Keratinocyte (primary cell): ENCODE measurements around the gene ATXN2. TPM values are rescaled to one million over a fixed set of nuclear protein-coding genes. Genes with fewer than 3 reads are reported as not detected.
"Not testable (repeated sequence)": the region's sequence is repeated elsewhere in the genome, so short reads cannot be mapped to it uniquely, and the experiment has no call there.

ENCODE experiments used
- DNase-seq: peaks from one replicate; pipeline ENCODE4 v3.0.0-alpha.2; 2011; ENCODE audit warnings: low read depth, missing footprints, low spot score
- FAIRE-seq: peaks from 2 replicates; lab custom pipeline; 2011; peaks lifted over from hg19 to GRCh38; lab: Jason Lieb, UNC
- H2AFZ ChIP-seq: 2 replicates; pipeline ENCODE4 v1.6.0; 2012; ENCODE audit warnings: low read length, control low read depth, inconsistent platforms; ENCODE audit not compliant: control insufficient read depth
- H3K27ac ChIP-seq: 2 replicates; pipeline ENCODE4 v1.5.1; 2011; ENCODE audit warnings: low read length; ENCODE audit not compliant: control insufficient read depth, insufficient read depth
- H3K27me3 ChIP-seq: 3 replicates; pipeline ENCODE4 v1.6.0; 2011; ENCODE audit warnings: low read length; ENCODE audit not compliant: control insufficient read depth, insufficient read depth; ENCODE audit errors: extremely low read depth
- H3K36me3 ChIP-seq, 2 experiments: 2 replicates in 1 of 2; 3 replicates in 1 of 2; pipeline ENCODE4 v1.5.1; 2011; ENCODE audit warnings: low read length in 2 of 2, mild to moderate bottlenecking in 1 of 2; ENCODE audit not compliant: control insufficient read depth in 2 of 2, insufficient read depth in 2 of 2; ENCODE audit errors: extremely low read depth in 1 of 2
- H3K4me1 ChIP-seq: 3 replicates; pipeline ENCODE4 v1.5.1; 2011; ENCODE audit warnings: low read length; ENCODE audit not compliant: control insufficient read depth, insufficient read depth; ENCODE audit errors: extremely low read depth
- H3K4me2 ChIP-seq: 3 replicates; pipeline ENCODE4 v1.6.0; 2011; ENCODE audit warnings: low read depth, low read length; ENCODE audit not compliant: control insufficient read depth, insufficient read depth; ENCODE audit errors: extremely low read depth
- H3K4me3 ChIP-seq, 3 experiments: fragments of 200-600 bp in 1 of 3; sonication (generic) in 1 of 3; 2 replicates in 2 of 3; 3 replicates in 1 of 3; pipeline ENCODE4 v1.5.1; 2011 to 2016; ENCODE audit warnings: low read length in 3 of 3, mild to moderate bottlenecking in 3 of 3, control low read depth in 2 of 3, inconsistent platforms in 1 of 3, low read depth in 1 of 3, mixed read lengths in 1 of 3, mixed run types in 1 of 3, moderate library complexity in 1 of 3; ENCODE audit not compliant: control insufficient read depth in 2 of 3, insufficient read depth in 2 of 3; ENCODE audit errors: extremely low read depth in 1 of 3
- H3K79me2 ChIP-seq: 2 replicates; pipeline ENCODE4 v1.6.0; 2012; ENCODE audit warnings: low read length; ENCODE audit not compliant: control insufficient read depth, insufficient read depth
- H3K9ac ChIP-seq: 3 replicates; pipeline ENCODE4 v1.6.0; 2011; ENCODE audit warnings: low read length; ENCODE audit not compliant: control insufficient read depth, insufficient read depth; ENCODE audit errors: extremely low read depth
- H3K9me1 ChIP-seq: 3 replicates; pipeline ENCODE4 v1.6.0; 2011; ENCODE audit warnings: low read length; ENCODE audit not compliant: control insufficient read depth, insufficient read depth; ENCODE audit errors: extremely low read depth
- H3K9me3 ChIP-seq: 2 replicates; pipeline ENCODE4 v1.5.1; 2012; ENCODE audit warnings: low read depth, low read length; ENCODE audit not compliant: control insufficient read depth
- H4K20me1 ChIP-seq: 3 replicates; pipeline ENCODE4 v1.6.0; 2011; ENCODE audit warnings: low read length; ENCODE audit not compliant: control insufficient read depth, insufficient read depth; ENCODE audit errors: extremely low read depth
- EZH2 ChIP-seq: IDR thresholded peaks from one replicate; pipeline ENCODE4 v1.6.1; 2012; ENCODE audit warnings: inconsistent platforms, mild to moderate bottlenecking, low read length, moderate library complexity
- dilution Hi-C: fragments of 300-500 bp; cut with MboI; formaldehyde crosslinking; loops from one replicate; pipeline ENCODE4 v1.7.0; 2020; ENCODE audit warnings: low sequenced_read_pairs; ENCODE audit not compliant: extremely low pct_ligation_motif_present
- polyA plus RNA-seq, 5 experiments: library from polyadenylated mRNA; depleted of rRNA in 3 of 5; stranded (reverse) in 3 of 5; stranded (forward) in 1 of 5; unstranded in 1 of 5; fragments of >200 nt; gene quantifications; 1 replicate in 1 of 5; 2 replicates in 3 of 5; 3 replicates in 1 of 5; pipeline versions ENCODE4 v1.2.1 to v1.2.3, GENCODE V29; 2011 to 2012; ENCODE audit warnings: missing spikeins in 2 of 5, low read depth in 1 of 5, low replicate concordance in 1 of 5
- TF ChIP-seq, protein P1 (sequence below), 3 experiments: IDR thresholded peaks in 1 of 3; conservative IDR thresholded peaks in 1 of 3; optimal IDR thresholded peaks in 1 of 3; 2 replicates in 2 of 3; 3 replicates in 1 of 3; pipeline versions ENCODE3 to v1.5.1; 2011; ENCODE audit warnings: low read length in 3 of 3, mild to moderate bottlenecking in 3 of 3, moderate library complexity in 2 of 3, control low read depth in 1 of 3, inconsistent platforms in 1 of 3; ENCODE audit not compliant: insufficient read depth in 2 of 3; ENCODE audit errors: extremely low read depth in 1 of 3

ATXN2 gene
- polyA plus RNA-seq, 1 donor (not counting 4 experiments of a cell fraction or from before 2014, with no cell fraction given) = 19.6 TPM

DNA sequence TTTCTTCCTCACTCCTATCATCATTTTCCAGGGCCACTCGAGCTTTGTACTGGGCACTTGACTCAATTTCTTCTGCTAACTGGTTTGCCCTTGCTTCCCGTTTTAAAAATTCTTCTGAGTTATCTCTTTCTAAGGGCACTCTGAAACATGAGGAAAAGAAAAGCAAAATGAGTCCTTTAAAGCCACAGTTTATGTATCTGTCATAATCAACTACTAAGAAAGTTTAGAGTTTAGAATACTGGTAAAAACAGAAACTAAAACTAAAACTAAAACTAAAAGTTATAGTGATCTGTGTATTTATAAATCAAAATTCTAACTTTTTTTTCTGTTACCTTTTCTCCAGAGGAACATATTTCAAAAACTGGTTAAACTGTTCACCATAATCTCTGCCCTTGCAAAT is 79.2 kb downstream of the ATXN2 start:
- dilution Hi-C loops = no loop called here
- DNase-seq (no peak), FAIRE-seq (no peak)
- Histone ChIP-seq H3K4me3 (no peak overlapping the region), H3K36me3 (peaks cover 7 to 29% of the 10 kb centered on the region in 2 experiments), H3K9ac (no peak overlapping the region), H3K9me3 (no peaks in the 10 kb centered on the region), H3K27ac (no peak overlapping the region), H3K9me1 (peaks cover 2% of the 10 kb centered on the region), H3K4me2 (no peak overlapping the region), H3K79me2 (peaks cover 2% of the 10 kb centered on the region), H3K27me3 (no peaks in the 10 kb centered on the region), H2AFZ (no peak overlapping the region), H4K20me1 (no peaks in the 10 kb centered on the region), H3K4me1 (no peaks in the 10 kb centered on the region)
- TF ChIP-seq, protein P1, sequence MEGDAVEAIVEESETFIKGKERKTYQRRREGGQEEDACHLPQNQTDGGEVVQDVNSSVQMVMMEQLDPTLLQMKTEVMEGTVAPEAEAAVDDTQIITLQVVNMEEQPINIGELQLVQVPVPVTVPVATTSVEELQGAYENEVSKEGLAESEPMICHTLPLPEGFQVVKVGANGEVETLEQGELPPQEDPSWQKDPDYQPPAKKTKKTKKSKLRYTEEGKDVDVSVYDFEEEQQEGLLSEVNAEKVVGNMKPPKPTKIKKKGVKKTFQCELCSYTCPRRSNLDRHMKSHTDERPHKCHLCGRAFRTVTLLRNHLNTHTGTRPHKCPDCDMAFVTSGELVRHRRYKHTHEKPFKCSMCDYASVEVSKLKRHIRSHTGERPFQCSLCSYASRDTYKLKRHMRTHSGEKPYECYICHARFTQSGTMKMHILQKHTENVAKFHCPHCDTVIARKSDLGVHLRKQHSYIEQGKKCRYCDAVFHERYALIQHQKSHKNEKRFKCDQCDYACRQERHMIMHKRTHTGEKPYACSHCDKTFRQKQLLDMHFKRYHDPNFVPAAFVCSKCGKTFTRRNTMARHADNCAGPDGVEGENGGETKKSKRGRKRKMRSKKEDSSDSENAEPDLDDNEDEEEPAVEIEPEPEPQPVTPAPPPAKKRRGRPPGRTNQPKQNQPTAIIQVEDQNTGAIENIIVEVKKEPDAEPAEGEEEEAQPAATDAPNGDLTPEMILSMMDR (optimal IDR thresholded peaks at IDR 0.05 in 1 of 3, IDR thresholded peaks at IDR 0.05 in 1 of 3, conservative IDR thresholded peaks at IDR 0.05 in 1 of 3; ENCODE audit: extremely low read depth in 1 of 3, insufficient read depth in 2 of 3, low read length in 3 of 3) = no peak
- no peak for TF ChIP-seq EZH2

DNA sequence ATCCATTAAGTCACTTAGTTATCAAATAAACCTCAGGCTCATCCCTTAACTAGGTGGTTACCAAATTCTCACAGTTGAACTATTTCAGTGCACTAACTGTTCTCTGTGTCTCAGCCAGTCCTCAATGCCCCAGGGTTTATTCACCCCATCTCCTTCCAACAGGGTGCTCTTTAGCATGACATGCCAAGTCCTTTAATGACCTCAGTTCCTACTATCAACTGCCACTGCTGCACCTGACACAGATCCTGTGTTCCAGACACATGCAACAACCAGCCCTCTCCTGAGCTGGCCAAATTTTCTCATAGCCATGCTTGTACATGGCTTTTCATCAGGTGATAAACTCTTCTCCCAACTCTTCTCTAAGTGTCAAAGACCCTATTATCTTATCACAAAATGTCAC is 80.0 kb downstream of the ATXN2 start:
- H3K9me1 ChIP-seq = peaks cover 2% of the 10 kb centered on the region
- dilution Hi-C loops = no loop called here
- peaks cover 2% of the 10 kb centered on the region for H3K79me2 ChIP-seq
- H3K9me3 ChIP-seq = no peaks in the 10 kb centered on the region
- no peak overlapping the region for H3K27ac ChIP-seq
- H3K27me3 ChIP-seq = no peaks in the 10 kb centered on the region
- H3K4me3 ChIP-seq = no peak overlapping the region
- no peak overlapping the region for H2AFZ ChIP-seq
- DNase-seq (no peak), FAIRE-seq (no peak)
- no peak overlapping the region for H3K9ac ChIP-seq
- no peaks in the 10 kb centered on the region for H3K4me1 ChIP-seq
- H4K20me1 ChIP-seq = no peaks in the 10 kb centered on the region
- peaks cover 7 to 29% of the 10 kb centered on the region in 2 experiments for H3K36me3 ChIP-seq
- TF ChIP-seq, protein P1 (optimal IDR thresholded peaks at IDR 0.05 in 1 of 3, IDR thresholded peaks at IDR 0.05 in 1 of 3, conservative IDR thresholded peaks at IDR 0.05 in 1 of 3; ENCODE audit: extremely low read depth in 1 of 3, insufficient read depth in 2 of 3, low read length in 3 of 3) = no peak
- TF ChIP-seq EZH2 = no peak
- no peak overlapping the region for H3K4me2 ChIP-seq

DNA sequence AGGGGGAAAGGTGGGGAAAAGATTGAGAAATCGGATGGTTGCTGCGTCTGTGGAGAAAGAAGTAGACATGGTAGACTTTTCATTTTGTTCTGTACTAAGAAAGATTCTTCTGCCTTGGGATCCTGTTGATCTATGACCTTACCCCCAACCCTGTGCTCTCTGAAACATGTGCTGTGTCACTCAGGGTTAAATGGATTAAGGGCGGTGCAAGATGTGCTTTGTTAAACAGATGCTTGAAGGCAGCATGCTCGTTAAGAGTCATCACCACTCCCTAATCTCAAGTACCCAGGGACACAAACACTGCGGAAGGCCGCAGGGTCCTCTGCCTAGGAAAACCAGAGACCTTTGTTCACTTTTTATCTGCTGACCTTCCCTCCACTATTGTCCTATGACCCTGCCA is 91.4 kb downstream of the ATXN2 start:
- not testable (repeated sequence) for FAIRE-seq

DNA sequence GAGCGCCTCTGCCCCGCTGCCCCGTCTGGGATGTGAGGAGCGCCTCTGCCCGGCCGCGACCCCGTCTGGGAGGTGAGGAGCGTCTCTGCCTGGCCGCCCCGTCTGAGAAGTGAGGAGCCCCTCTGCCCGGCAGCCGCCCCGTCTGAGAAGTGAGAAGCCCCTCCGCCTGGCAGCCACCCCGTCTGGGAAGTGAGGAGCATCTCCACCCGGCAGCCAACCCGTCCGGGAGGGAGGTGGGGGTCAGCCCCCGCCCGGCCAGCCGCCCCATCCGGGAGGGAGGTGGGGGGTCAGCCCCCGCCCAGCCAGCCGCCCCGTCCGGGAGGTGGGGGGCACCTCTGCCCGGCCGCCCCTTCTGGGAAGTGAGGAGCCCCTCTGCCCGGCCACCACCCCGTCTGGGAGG is 91.9 kb downstream of the ATXN2 start:
- H2AFZ ChIP-seq, H3K9ac ChIP-seq, H4K20me1 ChIP-seq, H3K27me3 ChIP-seq, FAIRE-seq, H3K79me2 ChIP-seq, H3K9me3 ChIP-seq, H3K4me3 ChIP-seq, dilution Hi-C loops, H3K9me1 ChIP-seq, H3K27ac ChIP-seq, H3K4me2 ChIP-seq, DNase-seq, H3K4me1 ChIP-seq: not testable (repeated sequence)
- H3K36me3 ChIP-seq = peaks cover 13% of the 10 kb centered on the region in 2 experiments

More for the DNA sequence above, 91.4 kb downstream of the ATXN2 start:
- H2AFZ ChIP-seq, H3K4me3 ChIP-seq, H3K27ac ChIP-seq, H3K9me1 ChIP-seq, H3K79me2 ChIP-seq, dilution Hi-C loops, H3K4me1 ChIP-seq, H3K4me2 ChIP-seq, DNase-seq, H3K27me3 ChIP-seq, H3K9ac ChIP-seq, H4K20me1 ChIP-seq, H3K9me3 ChIP-seq: not testable (repeated sequence)
- H3K36me3 ChIP-seq = peaks cover 13% of the 10 kb centered on the region in 2 experiments
